Uterus (tissue), 2 donors: ENCODE measurements around the gene NWD2.

Experiments
- CTCF ChIP-seq, 4 experiments: fragments of 200-600 bp in 2 of 4; fragments of 450-650 bp in 2 of 4; sonication (generic) in 2 of 4; IDR thresholded peaks; one replicate each; pipeline ENCODE4 v1.5.1; 2016 to 2019; ENCODE audit warnings: antibody characterized with exemption in 4 of 4, mild to moderate bottlenecking in 2 of 4, moderate library complexity in 1 of 4
- POLR2A ChIP-seq, 2 donors: fragments of 450-650 bp; IDR thresholded peaks; one replicate each; pipeline ENCODE4 v1.6.1; 2016; ENCODE audit warnings: antibody characterized with exemption in 2 of 2, mild to moderate bottlenecking in 1 of 2, moderate library complexity in 1 of 2

- TF ChIP-seq CTCF (IDR thresholded peaks at IDR 0.05) = peak in 1 of 4 experiments; percentile 15
- peak in 1 of 2 donors; percentile 37 for TF ChIP-seq POLR2A (IDR thresholded peaks at IDR 0.05)
Observed at GRCh38 chr4:37453281-37453998, 208.9 kb downstream of the NWD2 start.
